Measurements from ENCODE around the gene PDZD2.

PDZD2 gene

GRCh38 chr5:31913808-31914207 is 274.9 kb downstream of the PDZD2 start:
- DNase-seq (ENCODE audit: extremely low read depth in 1 of 2, low read depth in 1 of 2), result no peak

- no peak for DNase-seq (ENCODE audit: extremely low read depth in 1 of 2, low read depth in 1 of 2)
Measured at GRCh38 chr5:31916327-31916726, 277.4 kb downstream of the PDZD2 start.

- DNase-seq (ENCODE audit: extremely low read depth in 1 of 2, low read depth in 1 of 2), result no peak
Measured at GRCh38 chr5:31918739-31919138, 279.8 kb downstream of the PDZD2 start.

- no peak for DNase-seq (ENCODE audit: extremely low read depth in 1 of 2, low read depth in 1 of 2)
Measured at GRCh38 chr5:31921852-31922305, 282.9 kb downstream of the PDZD2 start.

GRCh38 chr5:31924005-31924404 is 285.1 kb downstream of the PDZD2 start:
- no peak for DNase-seq (ENCODE audit: extremely low read depth in 1 of 2, low read depth in 1 of 2)

- no peak for DNase-seq (ENCODE audit: extremely low read depth in 1 of 2, low read depth in 1 of 2)
Measured at GRCh38 chr5:31931874-31932273, 292.9 kb downstream of the PDZD2 start.

GRCh38 chr5:31934156-31934555 is 295.2 kb downstream of the PDZD2 start:
- DNase-seq (ENCODE audit: extremely low read depth in 1 of 2, low read depth in 1 of 2), result no peak

- DNase-seq (ENCODE audit: extremely low read depth in 1 of 2, low read depth in 1 of 2), result no peak
Measured at GRCh38 chr5:31935496-31936369, 296.8 kb downstream of the PDZD2 start.

- DNase-seq (ENCODE audit: extremely low read depth in 1 of 2, low read depth in 1 of 2), result no peak
Measured at GRCh38 chr5:31936683-31937082, 297.8 kb downstream of the PDZD2 start.

GRCh38 chr5:31937226-31937625 is 298.3 kb downstream of the PDZD2 start:
- no peak for DNase-seq (ENCODE audit: extremely low read depth in 1 of 2, low read depth in 1 of 2)

GRCh38 chr5:31937703-31938102 is 298.8 kb downstream of the PDZD2 start:
- no peak for DNase-seq (ENCODE audit: extremely low read depth in 1 of 2, low read depth in 1 of 2)

- no peak for DNase-seq (ENCODE audit: extremely low read depth in 1 of 2, low read depth in 1 of 2)
Measured at GRCh38 chr5:31939151-31939550, 300.2 kb downstream of the PDZD2 start.

- DNase-seq (ENCODE audit: extremely low read depth in 1 of 2, low read depth in 1 of 2), result no peak
Measured at GRCh38 chr5:31941151-31941755, 302.3 kb downstream of the PDZD2 start.

- DNase-seq (ENCODE audit: extremely low read depth in 1 of 2, low read depth in 1 of 2), result no peak
Measured at GRCh38 chr5:31942546-31942945, 303.6 kb downstream of the PDZD2 start.

- DNase-seq (ENCODE audit: extremely low read depth in 1 of 2, low read depth in 1 of 2), result no peak
Measured at GRCh38 chr5:31944684-31945445, 305.9 kb downstream of the PDZD2 start.

- DNase-seq (ENCODE audit: extremely low read depth in 1 of 2, low read depth in 1 of 2), result no peak
Measured at GRCh38 chr5:31948006-31948405, 309.1 kb downstream of the PDZD2 start.

- no peak for DNase-seq (ENCODE audit: extremely low read depth in 1 of 2, low read depth in 1 of 2)
Measured at GRCh38 chr5:31952067-31952466, 313.1 kb downstream of the PDZD2 start.

GRCh38 chr5:31954091-31954490 is 315.2 kb downstream of the PDZD2 start:
- DNase-seq (ENCODE audit: extremely low read depth in 1 of 2, low read depth in 1 of 2), result no peak

- no peak for DNase-seq (ENCODE audit: extremely low read depth in 1 of 2, low read depth in 1 of 2)
Measured at GRCh38 chr5:31957151-31957550, 318.2 kb downstream of the PDZD2 start.

GRCh38 chr5:31962351-31962751 is 323.4 kb downstream of the PDZD2 start:
- DNase-seq (ENCODE audit: extremely low read depth in 1 of 2, low read depth in 1 of 2), result no peak

- no peak for DNase-seq (ENCODE audit: extremely low read depth in 1 of 2, low read depth in 1 of 2)
Measured at GRCh38 chr5:31962871-31963307, 324.0 kb downstream of the PDZD2 start.

All from stimulated activated CD8-positive, alpha-beta memory T cell treated with anti-CD3 and anti-CD28 coated beads, Interleukin-7, amount 100 ng/mL, for 48 hours (primary cell).